ENCODE data around the gene NEURL3. TPM values are rescaled to one million over a fixed set of nuclear protein-coding genes. Genes with fewer than 3 reads are reported as not detected.

The NEURL3 gene
- total RNA-seq, 1 experiment from 2014 or later, result 4.2 TPM

DNA sequence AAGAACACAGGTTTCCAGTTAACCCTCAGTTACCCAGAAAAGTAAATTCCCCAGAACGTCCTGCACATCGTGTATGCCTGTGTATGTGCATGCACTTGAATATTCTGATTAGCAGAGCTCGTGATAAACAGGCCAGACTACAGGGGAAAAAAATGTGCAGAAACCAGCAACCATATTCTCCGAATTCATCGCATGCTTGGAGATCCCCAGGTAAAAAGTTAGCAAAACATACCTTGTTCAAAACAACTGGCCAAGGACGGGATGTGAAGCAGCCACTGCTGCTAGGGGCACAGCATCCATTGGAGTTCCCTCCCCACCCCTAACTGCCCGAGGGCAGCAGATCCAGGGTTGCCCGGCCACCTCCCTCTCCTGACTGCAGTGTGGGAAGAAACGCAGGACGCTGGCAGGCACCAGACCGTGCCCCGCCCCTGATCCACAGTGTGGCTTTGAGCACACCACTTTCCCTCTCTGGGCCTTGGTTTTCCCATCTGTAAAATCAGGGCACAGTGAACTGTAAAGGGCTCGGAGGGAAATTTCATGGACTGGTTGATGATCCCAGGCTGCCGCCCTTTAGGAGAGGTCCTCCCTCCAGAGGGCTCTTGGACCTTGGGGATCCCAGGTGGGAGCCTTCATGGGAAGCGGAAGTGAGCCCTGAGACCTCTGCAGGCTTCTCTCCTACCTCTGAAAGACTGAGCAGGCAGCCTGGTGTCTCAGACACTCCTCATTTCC, 19.5 kb upstream of the NEURL3 start:
- BruUV-seq (replicated peaks), result no TSS peak
- POLR2A ChIA-PET, result no interaction called here
- CTCF ChIA-PET, result no interaction called here
- DNase-seq, result no peak
- H3K4me3 Mint-ChIP-seq (ENCODE audit: unreplicated experiment), result no peak overlapping the region
- H3K9me3 Mint-ChIP-seq (ENCODE audit: unreplicated experiment), result no peaks in the 10 kb centered on the region
- H3K27ac Mint-ChIP-seq (ENCODE audit: unreplicated experiment), result no peak overlapping the region
- Histone ChIP-seq H3K9me3 (no peaks in the 10 kb centered on the region), H3K36me3 (ENCODE audit: control insufficient read depth, insufficient read depth, low read length) (no peaks in the 10 kb centered on the region), H3K4me1 (no peaks in the 10 kb centered on the region), H3K4me3 (ENCODE audit: low read depth, low read length) (no peak overlapping the region), H3K27me3 (replicated peaks; ENCODE audit: control insufficient read depth, insufficient read depth, low read length) (no peaks in the 10 kb centered on the region)
- intact Hi-C loops (cut with micrococcal nuclease; ENCODE audit: unreplicated experiment), result no loop called here
- no peaks in the 10 kb centered on the region for H3K36me3 Mint-ChIP-seq (ENCODE audit: insufficient read depth, unreplicated experiment)
- H3K27me3 Mint-ChIP-seq (ENCODE audit: insufficient read depth, unreplicated experiment), result no peaks in the 10 kb centered on the region
- no peaks in the 10 kb centered on the region for H3K4me1 Mint-ChIP-seq (ENCODE audit: low read depth, unreplicated experiment)
- TF ChIP-seq CTCF (IDR thresholded peaks at IDR 0.05; ENCODE audit: insufficient read depth in 1 of 2, low read depth in 1 of 2, low read length in 1 of 2, severe bottlenecking in 1 of 2, unreplicated experiment in 1 of 2), result no peak

- Mint-ChIP-seq H3K9me3 (ENCODE audit: unreplicated experiment) (no peaks in the 10 kb centered on the region), H3K27ac (ENCODE audit: unreplicated experiment) (no peak overlapping the region), H3K27me3 (ENCODE audit: insufficient read depth, unreplicated experiment) (no peaks in the 10 kb centered on the region), H3K4me1 (ENCODE audit: low read depth, unreplicated experiment) (no peaks in the 10 kb centered on the region), H3K4me3 (ENCODE audit: unreplicated experiment) (no peak overlapping the region), H3K36me3 (ENCODE audit: insufficient read depth, unreplicated experiment) (no peaks in the 10 kb centered on the region)
- intact Hi-C loops (cut with micrococcal nuclease; ENCODE audit: unreplicated experiment), result no loop called here
- no peaks in the 10 kb centered on the region for H3K36me3 ChIP-seq (ENCODE audit: control insufficient read depth, insufficient read depth, low read length)
- DNase-seq, result no peak
- POLR2A ChIA-PET, result no interaction called here
- H3K4me1 ChIP-seq, result no peaks in the 10 kb centered on the region
- no peaks in the 10 kb centered on the region for H3K9me3 ChIP-seq
- no peak for TF ChIP-seq CTCF (IDR thresholded peaks at IDR 0.05; ENCODE audit: insufficient read depth in 1 of 2, low read depth in 1 of 2, low read length in 1 of 2, severe bottlenecking in 1 of 2, unreplicated experiment in 1 of 2)
- H3K27me3 ChIP-seq (replicated peaks; ENCODE audit: control insufficient read depth, insufficient read depth, low read length), result no peaks in the 10 kb centered on the region
- CTCF ChIA-PET, result no interaction called here
- no TSS peak for BruUV-seq (replicated peaks)
- no peak overlapping the region for H3K4me3 ChIP-seq (ENCODE audit: low read depth, low read length)
Observed at GRCh38 chr2:96523659-96524481, 18.7 kb upstream of the NEURL3 start.

- no peaks in the 10 kb centered on the region for H3K4me1 Mint-ChIP-seq (ENCODE audit: low read depth, unreplicated experiment)
- intact Hi-C loops (cut with micrococcal nuclease; ENCODE audit: unreplicated experiment), result no loop called here
- H3K27me3 ChIP-seq (replicated peaks; ENCODE audit: control insufficient read depth, insufficient read depth, low read length), result no peaks in the 10 kb centered on the region
- no TSS peak for BruUV-seq (replicated peaks)
- no peaks in the 10 kb centered on the region for H3K27me3 Mint-ChIP-seq (ENCODE audit: insufficient read depth, unreplicated experiment)
- peaks cover 5% of the 10 kb centered on the region for H3K9me3 Mint-ChIP-seq (ENCODE audit: unreplicated experiment)
- no peak for TF ChIP-seq CTCF (IDR thresholded peaks at IDR 0.05; ENCODE audit: insufficient read depth in 1 of 2, low read depth in 1 of 2, low read length in 1 of 2, severe bottlenecking in 1 of 2, unreplicated experiment in 1 of 2)
- no peak overlapping the region for H3K27ac Mint-ChIP-seq (ENCODE audit: unreplicated experiment)
- ChIA-PET POLR2A (no interaction called here), CTCF (no interaction called here)
- H3K36me3 ChIP-seq (ENCODE audit: control insufficient read depth, insufficient read depth, low read length), result no peaks in the 10 kb centered on the region
- no peak for DNase-seq
- H3K36me3 Mint-ChIP-seq (ENCODE audit: insufficient read depth, unreplicated experiment), result no peaks in the 10 kb centered on the region
- H3K4me1 ChIP-seq, result no peaks in the 10 kb centered on the region
- no peak overlapping the region for H3K4me3 Mint-ChIP-seq (ENCODE audit: unreplicated experiment)
- no peak overlapping the region for H3K4me3 ChIP-seq (ENCODE audit: low read depth, low read length)
- H3K9me3 ChIP-seq, result no peaks in the 10 kb centered on the region
Observed at GRCh38 chr2:96522304-96523203, 17.4 kb upstream of the NEURL3 start.
